Measurements from ENCODE around the gene WDR72.

DNA sequence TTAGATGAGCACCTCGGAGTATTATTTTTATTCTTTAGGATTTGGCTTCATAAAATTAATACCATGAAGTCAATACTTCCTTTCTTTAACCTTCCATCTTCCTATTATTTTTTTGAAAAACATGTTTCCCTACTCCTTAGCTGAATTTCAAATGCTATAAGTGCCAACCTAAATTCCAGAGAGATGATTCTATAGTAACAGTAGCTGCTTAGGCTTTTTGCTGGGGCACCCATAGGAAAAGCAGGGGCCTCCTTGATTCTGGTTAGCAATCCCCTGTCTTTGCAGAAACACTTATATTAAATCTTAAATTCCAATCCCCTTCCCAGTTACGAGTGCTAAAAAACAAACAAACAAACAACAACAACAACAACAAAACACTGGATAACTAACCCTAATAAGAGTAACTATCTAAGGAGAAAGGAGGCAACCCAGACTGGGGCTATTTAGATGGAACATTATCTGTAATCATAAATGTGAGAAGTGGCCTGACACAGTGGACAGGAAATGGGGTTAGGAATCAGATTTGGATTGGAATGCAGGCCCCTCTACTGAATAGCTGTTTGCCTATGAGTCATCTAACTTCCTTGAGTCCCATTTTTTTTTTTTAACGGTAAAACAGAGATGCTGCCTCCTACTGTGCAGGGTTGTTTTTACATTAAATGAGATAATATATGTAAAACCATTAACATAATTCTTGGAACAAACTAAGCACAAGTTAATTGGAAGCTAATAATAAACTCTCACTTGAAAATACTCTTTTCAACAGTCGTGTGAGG lies 148.1 kb downstream of the WDR72 start:
- no peak for TF ChIP-seq EZH2 (IDR thresholded peaks at IDR 0.05; ENCODE audit: low read depth, unreplicated experiment)
- TF ChIP-seq POLR2AphosphoS5 (IDR thresholded peaks at IDR 0.05; ENCODE audit: low read depth) = no peak
- TF ChIP-seq, protein P1, sequence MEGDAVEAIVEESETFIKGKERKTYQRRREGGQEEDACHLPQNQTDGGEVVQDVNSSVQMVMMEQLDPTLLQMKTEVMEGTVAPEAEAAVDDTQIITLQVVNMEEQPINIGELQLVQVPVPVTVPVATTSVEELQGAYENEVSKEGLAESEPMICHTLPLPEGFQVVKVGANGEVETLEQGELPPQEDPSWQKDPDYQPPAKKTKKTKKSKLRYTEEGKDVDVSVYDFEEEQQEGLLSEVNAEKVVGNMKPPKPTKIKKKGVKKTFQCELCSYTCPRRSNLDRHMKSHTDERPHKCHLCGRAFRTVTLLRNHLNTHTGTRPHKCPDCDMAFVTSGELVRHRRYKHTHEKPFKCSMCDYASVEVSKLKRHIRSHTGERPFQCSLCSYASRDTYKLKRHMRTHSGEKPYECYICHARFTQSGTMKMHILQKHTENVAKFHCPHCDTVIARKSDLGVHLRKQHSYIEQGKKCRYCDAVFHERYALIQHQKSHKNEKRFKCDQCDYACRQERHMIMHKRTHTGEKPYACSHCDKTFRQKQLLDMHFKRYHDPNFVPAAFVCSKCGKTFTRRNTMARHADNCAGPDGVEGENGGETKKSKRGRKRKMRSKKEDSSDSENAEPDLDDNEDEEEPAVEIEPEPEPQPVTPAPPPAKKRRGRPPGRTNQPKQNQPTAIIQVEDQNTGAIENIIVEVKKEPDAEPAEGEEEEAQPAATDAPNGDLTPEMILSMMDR (conservative IDR thresholded peaks at IDR 0.05; ENCODE audit: low read depth in 2 of 2) = no peak
- TF ChIP-seq, protein P2, sequence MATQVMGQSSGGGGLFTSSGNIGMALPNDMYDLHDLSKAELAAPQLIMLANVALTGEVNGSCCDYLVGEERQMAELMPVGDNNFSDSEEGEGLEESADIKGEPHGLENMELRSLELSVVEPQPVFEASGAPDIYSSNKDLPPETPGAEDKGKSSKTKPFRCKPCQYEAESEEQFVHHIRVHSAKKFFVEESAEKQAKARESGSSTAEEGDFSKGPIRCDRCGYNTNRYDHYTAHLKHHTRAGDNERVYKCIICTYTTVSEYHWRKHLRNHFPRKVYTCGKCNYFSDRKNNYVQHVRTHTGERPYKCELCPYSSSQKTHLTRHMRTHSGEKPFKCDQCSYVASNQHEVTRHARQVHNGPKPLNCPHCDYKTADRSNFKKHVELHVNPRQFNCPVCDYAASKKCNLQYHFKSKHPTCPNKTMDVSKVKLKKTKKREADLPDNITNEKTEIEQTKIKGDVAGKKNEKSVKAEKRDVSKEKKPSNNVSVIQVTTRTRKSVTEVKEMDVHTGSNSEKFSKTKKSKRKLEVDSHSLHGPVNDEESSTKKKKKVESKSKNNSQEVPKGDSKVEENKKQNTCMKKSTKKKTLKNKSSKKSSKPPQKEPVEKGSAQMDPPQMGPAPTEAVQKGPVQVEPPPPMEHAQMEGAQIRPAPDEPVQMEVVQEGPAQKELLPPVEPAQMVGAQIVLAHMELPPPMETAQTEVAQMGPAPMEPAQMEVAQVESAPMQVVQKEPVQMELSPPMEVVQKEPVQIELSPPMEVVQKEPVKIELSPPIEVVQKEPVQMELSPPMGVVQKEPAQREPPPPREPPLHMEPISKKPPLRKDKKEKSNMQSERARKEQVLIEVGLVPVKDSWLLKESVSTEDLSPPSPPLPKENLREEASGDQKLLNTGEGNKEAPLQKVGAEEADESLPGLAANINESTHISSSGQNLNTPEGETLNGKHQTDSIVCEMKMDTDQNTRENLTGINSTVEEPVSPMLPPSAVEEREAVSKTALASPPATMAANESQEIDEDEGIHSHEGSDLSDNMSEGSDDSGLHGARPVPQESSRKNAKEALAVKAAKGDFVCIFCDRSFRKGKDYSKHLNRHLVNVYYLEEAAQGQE (IDR thresholded peaks at IDR 0.05; ENCODE audit: unreplicated experiment) = no peak

All from GM23338 (cell line).